ENCODE measurements around the gene GPR137C. TPM values are rescaled to one million over a fixed set of nuclear protein-coding genes. Genes with fewer than 3 reads are reported as not detected.
"Not testable (repeated sequence)": the region's sequence is repeated elsewhere in the genome, so short reads cannot be mapped to it uniquely, and the experiment has no call there.

The GPR137C gene
- total and polyA plus RNA-seq, 2 donors: 0.52 to 14.0 TPM

DNA sequence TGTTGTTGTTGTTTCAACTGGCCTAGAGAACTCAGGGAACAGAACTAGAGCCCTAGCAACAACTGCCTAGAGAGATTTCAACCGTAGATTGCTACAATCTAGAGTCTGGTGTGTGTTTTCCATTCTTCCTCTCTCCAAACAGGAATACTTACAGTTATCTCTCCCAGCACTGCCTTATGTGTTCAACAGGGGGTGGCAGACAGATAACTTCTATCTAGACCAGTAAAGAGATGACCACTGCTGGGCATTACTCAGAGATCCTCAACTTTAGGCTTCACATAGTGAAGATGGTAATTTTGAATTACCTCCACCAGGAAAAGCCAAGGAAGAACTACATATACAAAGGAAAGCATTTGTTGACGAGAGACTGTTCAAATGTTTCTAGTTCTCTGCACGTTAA, 5.1 kb upstream of the GPR137C start:
- Histone ChIP-seq H3K4me1 (ENCODE audit: insufficient read depth) (peaks cover 2% of the 10 kb centered on the region), H3K27ac (ENCODE audit: low read depth) (no peak overlapping the region), H3K36me3 (ENCODE audit: insufficient read depth) (no peaks in the 10 kb centered on the region), H3K4me3 (ENCODE audit: low read depth, low read length) (no peak overlapping the region)
- no peak for DNase-seq (ENCODE audit: extremely low spot score)
- WGBS: 84% methylated on average over 3 of the region's 3 CpGs

- H3K4me1 ChIP-seq (ENCODE audit: insufficient read depth): peaks cover 2% of the 10 kb centered on the region
- H3K4me3 ChIP-seq (ENCODE audit: low read depth, low read length): no peak overlapping the region
- no peak overlapping the region for H3K27ac ChIP-seq (ENCODE audit: low read depth)
- DNase-seq (ENCODE audit: extremely low spot score): no peak
- 93% methylated on average over 3 of the region's 3 CpGs for WGBS
- no peaks in the 10 kb centered on the region for H3K36me3 ChIP-seq (ENCODE audit: insufficient read depth)
Measured at GRCh38 chr14:52550661-52551060, 2.0 kb upstream of the GPR137C start.

DNA sequence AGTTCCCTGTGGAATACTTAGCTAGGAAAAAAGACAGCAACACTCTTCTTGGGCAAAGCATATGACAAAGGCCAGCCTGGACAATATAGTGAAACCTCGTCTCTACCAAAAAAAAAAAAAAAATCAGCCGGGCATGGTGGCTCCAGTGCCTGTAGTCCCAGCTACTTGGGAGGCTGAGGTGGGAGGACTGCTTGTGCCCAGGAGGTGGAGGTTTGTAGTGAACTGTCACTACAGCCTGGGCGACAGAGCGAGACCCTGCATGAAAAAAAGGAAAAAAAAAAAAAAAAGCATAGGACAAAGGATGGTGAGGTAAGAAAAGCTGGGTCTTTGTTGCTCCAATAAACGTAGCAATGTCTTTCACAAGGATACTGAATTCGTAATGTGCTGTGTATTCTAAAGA, 1.4 kb upstream of the GPR137C start:
- Histone ChIP-seq H3K4me3 (ENCODE audit: low read depth, low read length) (peak overlapping the region; percentile 56), H3K4me1 (ENCODE audit: insufficient read depth) (peaks cover 2% of the 10 kb centered on the region), H3K27ac (ENCODE audit: low read depth) (no peak overlapping the region), H3K36me3 (ENCODE audit: insufficient read depth) (no peaks in the 10 kb centered on the region)
- no peak for DNase-seq (ENCODE audit: extremely low spot score)
- WGBS: 57% methylated on average over 6 of the region's 6 CpGs

DNA sequence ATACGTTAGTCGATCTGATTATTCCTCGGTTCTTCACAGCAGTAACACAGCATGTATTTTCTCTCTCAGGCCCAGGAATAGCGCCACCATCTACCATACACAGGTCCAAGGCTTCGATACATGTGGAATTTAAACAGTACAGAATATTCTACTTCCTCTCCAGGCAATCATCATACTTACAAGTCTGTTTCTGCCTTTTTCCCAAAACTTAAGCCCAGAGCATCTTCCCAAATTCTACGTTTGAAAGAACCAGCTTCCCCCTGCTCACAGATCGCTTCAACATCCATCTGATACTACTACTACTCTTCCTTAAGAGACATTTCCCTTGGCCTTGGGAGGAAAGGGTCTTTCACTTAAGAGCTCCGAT, 957 bp upstream of the GPR137C start:
- WGBS: 3% methylated on average over 8 of the region's 8 CpGs

GRCh38 chr14:52553002-52553670, 500 bp downstream of the GPR137C start:
- H3K4me3 ChIP-seq (ENCODE audit: low read depth, low read length): peak overlapping the region; percentile 86
- WGBS: under 1% methylated on average over 69 of the region's 69 CpGs
- DNase-seq (ENCODE audit: extremely low spot score): no peak
- H3K27ac ChIP-seq (ENCODE audit: low read depth): peak overlapping the region; percentile 64
- peaks cover 2% of the 10 kb centered on the region for H3K4me1 ChIP-seq (ENCODE audit: insufficient read depth)
- no peaks in the 10 kb centered on the region for H3K36me3 ChIP-seq (ENCODE audit: insufficient read depth)

More for the DNA sequence above, 957 bp upstream of the GPR137C start:
- peak; percentile 28 for DNase-seq (ENCODE audit: extremely low spot score)
- Histone ChIP-seq H3K27ac (ENCODE audit: low read depth) (peak overlapping the region; percentile 40), H3K4me3 (ENCODE audit: low read depth, low read length) (peak overlapping the region; percentile 56), H3K36me3 (ENCODE audit: insufficient read depth) (no peaks in the 10 kb centered on the region), H3K4me1 (ENCODE audit: insufficient read depth) (peaks cover 2% of the 10 kb centered on the region)

- Histone ChIP-seq H3K4me1 (ENCODE audit: insufficient read depth) (peaks cover 2% of the 10 kb centered on the region), H3K36me3 (ENCODE audit: insufficient read depth) (no peaks in the 10 kb centered on the region), H3K4me3 (ENCODE audit: low read depth, low read length) (peak overlapping the region; percentile 86), H3K27ac (ENCODE audit: low read depth) (no peak overlapping the region)
- 6% methylated on average over 22 of the region's 22 CpGs for WGBS
- peak; percentile 83 for DNase-seq (ENCODE audit: extremely low spot score)
Measured at GRCh38 chr14:52553671-52554575, 1.3 kb downstream of the GPR137C start.

DNA sequence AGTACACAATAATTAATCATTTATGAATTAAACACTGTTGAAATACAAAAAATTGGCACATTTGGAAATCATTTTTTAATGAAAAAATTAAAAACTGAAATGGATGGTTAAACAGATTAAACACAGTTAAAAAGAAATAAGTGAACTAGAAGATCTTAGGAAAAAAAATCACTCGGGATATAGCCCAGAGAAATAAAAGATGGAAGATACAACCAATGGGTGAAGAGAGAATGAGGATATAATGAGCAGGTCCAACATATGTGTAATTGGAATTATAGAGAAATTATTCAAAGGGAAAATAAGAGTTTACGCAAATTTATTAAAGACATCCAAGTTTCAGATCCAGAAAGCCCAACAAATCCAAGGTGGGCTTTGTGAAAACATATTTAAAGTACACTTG, 6.1 kb downstream of the GPR137C start:
- DNase-seq (ENCODE audit: extremely low spot score): no peak
- no peaks in the 10 kb centered on the region for H3K36me3 ChIP-seq (ENCODE audit: insufficient read depth)
- no peak overlapping the region for H3K4me3 ChIP-seq (ENCODE audit: low read depth, low read length)
- 99% methylated on average over 2 of the region's 2 CpGs for whole genome bisulfite sequencing
- no peak overlapping the region for H3K27ac ChIP-seq (ENCODE audit: low read depth)
- H3K4me1 ChIP-seq (ENCODE audit: insufficient read depth): no peaks in the 10 kb centered on the region

DNA sequence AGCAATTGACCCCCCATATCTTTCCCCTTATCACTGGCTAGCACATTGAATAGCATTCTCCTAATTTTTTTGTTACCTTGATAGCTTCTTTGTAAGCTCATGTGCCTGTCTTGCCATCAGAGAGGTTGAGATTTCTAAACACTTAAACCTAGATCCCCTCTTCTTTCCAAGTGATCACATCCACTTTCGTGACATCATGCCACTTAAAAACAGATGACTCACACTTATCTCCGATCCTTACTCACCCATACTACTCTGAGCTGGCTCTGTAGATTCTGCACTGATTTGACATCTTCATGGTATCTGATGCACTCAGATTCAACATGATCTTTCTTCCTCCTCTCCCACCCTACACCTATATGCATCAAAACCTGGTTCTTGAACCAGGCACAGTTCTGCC, 10.5 kb downstream of the GPR137C start:
- Histone ChIP-seq H3K36me3 (ENCODE audit: insufficient read depth) (no peaks in the 10 kb centered on the region), H3K27ac (ENCODE audit: low read depth) (no peak overlapping the region), H3K4me1 (ENCODE audit: insufficient read depth) (no peaks in the 10 kb centered on the region), H3K4me3 (ENCODE audit: low read depth, low read length) (no peak overlapping the region)
- no peak for DNase-seq (ENCODE audit: extremely low spot score)
- 73% methylated on average over 2 of the region's 2 CpGs for WGBS

GRCh38 chr14:52568454-52568853, 15.8 kb downstream of the GPR137C start:
- WGBS: 93% methylated on average over 7 of the region's 7 CpGs
- not testable (repeated sequence) for DNase-seq (ENCODE audit: extremely low spot score); H3K4me3 ChIP-seq (ENCODE audit: low read depth, low read length); H3K36me3 ChIP-seq (ENCODE audit: insufficient read depth); H3K4me1 ChIP-seq (ENCODE audit: insufficient read depth); H3K27ac ChIP-seq (ENCODE audit: low read depth)

- DNase-seq (ENCODE audit: extremely low spot score): no peak
- Histone ChIP-seq H3K27ac (ENCODE audit: low read depth) (no peak overlapping the region), H3K36me3 (ENCODE audit: insufficient read depth) (no peaks in the 10 kb centered on the region), H3K4me3 (ENCODE audit: low read depth, low read length) (no peak overlapping the region), H3K4me1 (ENCODE audit: insufficient read depth) (no peaks in the 10 kb centered on the region)
- WGBS: 89% methylated on average over 2 of the region's 2 CpGs
Measured at GRCh38 chr14:52575858-52576257, 23.2 kb downstream of the GPR137C start.

- Histone ChIP-seq H3K4me3 (ENCODE audit: low read depth, low read length) (no peak overlapping the region), H3K4me1 (ENCODE audit: insufficient read depth) (peaks cover 2% of the 10 kb centered on the region), H3K27ac (ENCODE audit: low read depth) (no peak overlapping the region), H3K36me3 (ENCODE audit: insufficient read depth) (no peaks in the 10 kb centered on the region)
- DNase-seq (ENCODE audit: extremely low spot score): no peak
Measured at GRCh38 chr14:52583544-52583943, 30.9 kb downstream of the GPR137C start.

- no peaks in the 10 kb centered on the region for H3K4me1 ChIP-seq (ENCODE audit: insufficient read depth)
- no peak overlapping the region for H3K27ac ChIP-seq (ENCODE audit: low read depth)
- H3K4me3 ChIP-seq (ENCODE audit: low read depth, low read length): no peak overlapping the region
- no peak for DNase-seq (ENCODE audit: extremely low spot score)
- 66% methylated on average over 4 of the region's 4 CpGs for WGBS
- H3K36me3 ChIP-seq (ENCODE audit: insufficient read depth): no peaks in the 10 kb centered on the region
Measured at GRCh38 chr14:52589646-52590045, 37.0 kb downstream of the GPR137C start.

GRCh38 chr14:52590318-52590717, 37.7 kb downstream of the GPR137C start:
- no peak for DNase-seq (ENCODE audit: extremely low spot score)
- Histone ChIP-seq H3K4me3 (ENCODE audit: low read depth, low read length) (no peak overlapping the region), H3K4me1 (ENCODE audit: insufficient read depth) (no peaks in the 10 kb centered on the region), H3K27ac (ENCODE audit: low read depth) (no peak overlapping the region), H3K36me3 (ENCODE audit: insufficient read depth) (no peaks in the 10 kb centered on the region)
- 87% methylated on average over 1 of the region's 1 CpG for WGBS

- Histone ChIP-seq H3K4me3 (ENCODE audit: low read depth, low read length) (no peak overlapping the region), H3K27ac (ENCODE audit: low read depth) (no peak overlapping the region), H3K4me1 (ENCODE audit: insufficient read depth) (no peaks in the 10 kb centered on the region), H3K36me3 (ENCODE audit: insufficient read depth) (no peaks in the 10 kb centered on the region)
- WGBS: 91% methylated on average over 10 of the region's 10 CpGs
- no peak for DNase-seq (ENCODE audit: extremely low spot score)
Measured at GRCh38 chr14:52596320-52596719, 43.7 kb downstream of the GPR137C start.
